Measurements from ENCODE around the gene PPP3CA.

GRCh38 chr4:101119141-101119540 is 228.2 kb downstream of the PPP3CA start:
- TF ChIP-seq POLR2A (IDR thresholded peaks at IDR 0.05; ENCODE audit: insufficient read depth in 1 of 2, low read depth in 2 of 2, low read length in 2 of 2) = no peak
- TF ChIP-seq CTCF (CRISPR knock-in tag; IDR thresholded peaks at IDR 0.05) = no peak
- no peak for TF ChIP-seq IRF1 (CRISPR knock-in tag; IDR thresholded peaks at IDR 0.05; ENCODE audit: low read depth)
- no peak for TF ChIP-seq ZNF263 (CRISPR knock-in tag; IDR thresholded peaks at IDR 0.05)
- no peak for TF ChIP-seq MYC (CRISPR knock-in tag; IDR thresholded peaks at IDR 0.05; ENCODE audit: borderline replicate concordance)
